Peyer's patch (tissue), 4 donors: ENCODE data around the gene DSG2. TPM values are rescaled to one million over a fixed set of nuclear protein-coding genes. Genes with fewer than 3 reads are reported as not detected.

ENCODE experiments used
- DNase-seq, 3 donors: peaks; one replicate each; pipeline ENCODE4 v3.0.0-alpha.2; 2017 to 2019
- H3K27ac ChIP-seq, 4 donors: fragments of 200-600 bp; sonication (generic); one replicate each; pipeline ENCODE4 v1.5.1; 2016 to 2019
- H3K27me3 ChIP-seq, 2 donors: fragments of 200-600 bp; sonication (generic); one replicate each; pipeline ENCODE4 v1.5.1; 2019
- H3K36me3 ChIP-seq, 3 donors: fragments of 200-600 bp; sonication (generic); one replicate each; pipeline ENCODE4 v1.5.1; 2016 to 2019
- H3K4me1 ChIP-seq, 4 donors: fragments of 200-600 bp; sonication (generic); one replicate each; pipeline ENCODE4 v1.5.1; 2016 to 2019
- H3K4me3 ChIP-seq, 4 donors: fragments of 200-600 bp; sonication (generic); 1 replicate in 3 of 4; 2 replicates in 1 of 4; pipeline ENCODE4 v1.5.1; 2016 to 2019; ENCODE audit warnings: mild to moderate bottlenecking in 1 of 4
- H3K9me3 ChIP-seq, 4 donors: fragments of 200-600 bp; sonication (generic); one replicate each; pipeline ENCODE4 v1.5.1; 2016 to 2019; ENCODE audit warnings: mild to moderate bottlenecking in 1 of 4
- POLR2A ChIP-seq, 2 donors: fragments of 450-650 bp; IDR thresholded peaks; one replicate each; pipeline ENCODE4 v1.5.1; 2017; ENCODE audit warnings: antibody characterized with exemption in 2 of 2, mild to moderate bottlenecking in 2 of 2, moderate library complexity in 2 of 2
- total RNA-seq, 4 donors: library from RNA; depleted of rRNA; stranded (reverse); fragments of >200 nt; gene quantifications; one replicate each; pipeline ENCODE4 v1.1.0, GENCODE V29; 2016
- TF ChIP-seq, protein P1 (sequence below), 6 experiments: fragments of 450-650 bp in 4 of 6; fragments of 200-600 bp in 2 of 6; sonication (generic) in 1 of 6; IDR thresholded peaks; one replicate each; pipeline ENCODE4 v1.5.1; 2017 to 2019; ENCODE audit warnings: antibody characterized with exemption in 6 of 6, mild to moderate bottlenecking in 3 of 6, moderate library complexity in 1 of 6

The DSG2 gene
- total RNA-seq, 4 donors from 2014 or later, result 19.8 to 173 (median 128) TPM

DNA sequence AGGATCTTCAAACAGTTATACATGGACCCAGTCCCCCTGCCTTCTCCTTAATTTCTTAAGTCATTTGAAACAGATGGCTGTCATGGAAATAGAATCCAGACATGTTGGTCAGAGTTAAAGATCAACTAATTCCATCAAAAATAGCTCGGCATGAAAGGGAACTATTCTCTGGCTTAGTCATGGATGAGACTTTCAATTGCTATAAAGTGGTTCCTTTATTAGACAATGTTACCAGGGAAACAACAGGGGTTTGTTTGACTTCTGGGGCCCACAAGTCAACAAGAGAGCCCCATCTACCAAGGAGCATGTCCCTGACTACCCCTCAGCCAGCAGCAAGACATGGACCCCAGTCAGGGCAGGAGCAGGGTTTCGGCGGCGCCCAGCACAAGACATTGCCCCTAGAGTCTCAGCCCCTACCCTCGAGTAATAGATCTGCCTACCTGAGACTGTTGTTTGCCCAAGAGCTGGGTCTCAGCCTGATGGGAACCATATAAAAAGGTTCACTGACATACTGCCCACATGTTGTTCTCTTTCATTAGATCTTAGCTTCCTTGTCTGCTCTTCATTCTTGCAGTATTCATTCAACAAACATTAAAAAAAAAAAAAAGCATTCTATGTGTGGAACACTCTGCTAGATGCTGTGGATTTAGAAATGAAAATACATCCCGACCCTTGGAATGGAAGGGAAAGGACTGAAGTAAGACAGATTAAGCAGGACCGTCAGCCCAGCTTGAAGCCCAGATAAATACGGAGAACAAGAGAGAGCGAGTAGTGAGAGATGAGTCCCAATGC, 98.3 kb downstream of the DSG2 start:
- TF ChIP-seq, protein P1, sequence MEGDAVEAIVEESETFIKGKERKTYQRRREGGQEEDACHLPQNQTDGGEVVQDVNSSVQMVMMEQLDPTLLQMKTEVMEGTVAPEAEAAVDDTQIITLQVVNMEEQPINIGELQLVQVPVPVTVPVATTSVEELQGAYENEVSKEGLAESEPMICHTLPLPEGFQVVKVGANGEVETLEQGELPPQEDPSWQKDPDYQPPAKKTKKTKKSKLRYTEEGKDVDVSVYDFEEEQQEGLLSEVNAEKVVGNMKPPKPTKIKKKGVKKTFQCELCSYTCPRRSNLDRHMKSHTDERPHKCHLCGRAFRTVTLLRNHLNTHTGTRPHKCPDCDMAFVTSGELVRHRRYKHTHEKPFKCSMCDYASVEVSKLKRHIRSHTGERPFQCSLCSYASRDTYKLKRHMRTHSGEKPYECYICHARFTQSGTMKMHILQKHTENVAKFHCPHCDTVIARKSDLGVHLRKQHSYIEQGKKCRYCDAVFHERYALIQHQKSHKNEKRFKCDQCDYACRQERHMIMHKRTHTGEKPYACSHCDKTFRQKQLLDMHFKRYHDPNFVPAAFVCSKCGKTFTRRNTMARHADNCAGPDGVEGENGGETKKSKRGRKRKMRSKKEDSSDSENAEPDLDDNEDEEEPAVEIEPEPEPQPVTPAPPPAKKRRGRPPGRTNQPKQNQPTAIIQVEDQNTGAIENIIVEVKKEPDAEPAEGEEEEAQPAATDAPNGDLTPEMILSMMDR (IDR thresholded peaks at IDR 0.05), result no peak
- TF ChIP-seq POLR2A (IDR thresholded peaks at IDR 0.05), result no peak
- no peak overlapping the region for H3K27ac ChIP-seq
- H3K9me3 ChIP-seq, result no peaks in the 10 kb centered on the region
- H3K4me3 ChIP-seq, result no peak overlapping the region
- no peaks in the 10 kb centered on the region for H3K27me3 ChIP-seq
- H3K4me1 ChIP-seq, result no peaks in the 10 kb centered on the region
- H3K36me3 ChIP-seq, result no peaks in the 10 kb centered on the region
- no peak for DNase-seq

DNA sequence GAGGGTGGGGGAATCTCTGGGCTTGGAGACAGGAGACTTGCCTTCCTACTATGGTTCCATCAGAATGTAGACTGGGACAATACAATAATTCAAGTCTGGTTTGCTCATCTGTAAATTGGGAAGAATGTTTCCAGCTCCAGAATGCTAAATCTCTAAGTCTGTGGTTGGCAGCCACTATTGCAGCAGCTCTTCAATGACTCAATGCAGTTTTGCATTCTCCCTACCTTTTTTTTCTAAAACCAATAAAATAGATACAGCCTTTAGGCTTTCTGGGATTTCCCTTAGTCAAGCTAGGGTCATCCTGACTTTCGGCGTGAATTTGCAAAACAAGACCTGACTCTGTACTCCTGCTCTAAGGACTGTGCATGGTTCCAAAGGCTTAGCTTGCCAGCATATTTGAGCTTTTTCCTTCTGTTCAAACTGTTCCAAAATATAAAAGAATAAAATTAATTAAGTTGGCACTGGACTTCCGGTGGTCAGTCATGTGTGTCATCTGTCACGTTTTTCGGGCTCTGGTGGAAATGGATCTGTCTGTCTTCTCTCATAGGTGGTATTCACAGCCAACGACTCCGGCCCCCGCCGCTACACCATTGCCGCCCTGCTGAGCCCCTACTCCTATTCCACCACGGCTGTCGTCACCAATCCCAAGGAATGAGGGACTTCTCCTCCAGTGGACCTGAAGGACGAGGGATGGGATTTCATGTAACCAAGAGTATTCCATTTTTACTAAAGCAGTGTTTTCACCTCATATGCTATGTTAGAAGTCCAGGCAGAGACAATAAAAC, 100.2 kb downstream of the DSG2 start:
- Histone ChIP-seq H3K27ac (no peak overlapping the region), H3K27me3 (no peaks in the 10 kb centered on the region), H3K9me3 (no peaks in the 10 kb centered on the region), H3K36me3 (no peaks in the 10 kb centered on the region), H3K4me3 (no peak overlapping the region), H3K4me1 (no peaks in the 10 kb centered on the region)
- TF ChIP-seq POLR2A (IDR thresholded peaks at IDR 0.05), result no peak
- TF ChIP-seq, protein P1 (IDR thresholded peaks at IDR 0.05), result no peak
- no peak for DNase-seq

Other genes with a start within 250 kb of the DSG2 start
- gene DSG1, start 180.0 kb upstream of the DSG2 start, total RNA-seq, result under 1 TPM in 2 of 4 donors, not detected in 2; 0.27 to 0.38 TPM
- under 1 TPM in 2 of 4 donors, not detected in 2; 0.35 to 0.38 TPM for gene DSG4, start 121.4 kb upstream of the DSG2 start, total RNA-seq
- gene DSG3, start 50.4 kb upstream of the DSG2 start, total RNA-seq, result 10 to 100 TPM in 2 of 4 donors, 1 to 10 TPM in 1, not detected in 1; 3.7 to 11.4 (median 11.0) TPM
- 1 to 10 TPM in 1 of 4 donors, not detected in 3; 2.5 TPM for gene TTR, start 93.7 kb downstream of the DSG2 start, total RNA-seq
- gene B4GALT6, start 186.4 kb downstream of the DSG2 start, total RNA-seq, result 10 to 100 TPM in 1 of 4 donors, 1 to 10 TPM in 3; 5.0 to 20.7 (median 6.0) TPM